H9 (cell line): ENCODE data around the gene KCNG1. TPM values are rescaled to one million over a fixed set of nuclear protein-coding genes. Genes with fewer than 3 reads are reported as not detected.
A peak's percentile ranks its signal among the peaks of the same experiment; 100 is the strongest.

Source experiments
- DNase-seq: peaks from one replicate; pipeline ENCODE4 v3.0.0-alpha.2; 2017
- H2AFZ ChIP-seq: one replicate; pipeline ENCODE4 v1.6.1; 2013; ENCODE audit warnings: mild to moderate bottlenecking, low read length, control low read depth, moderate library complexity
- H2AK5ac ChIP-seq: 2 replicates; pipeline ENCODE4 v1.6.1; 2013; ENCODE audit warnings: low read length, control low read depth, mixed read lengths; ENCODE audit not compliant: insufficient read length
- H2BK120ac ChIP-seq: one replicate; pipeline ENCODE4 v1.6.1; 2013; ENCODE audit warnings: low read depth, mild to moderate bottlenecking, low read length, control low read depth, inconsistent platforms; ENCODE audit not compliant: poor library complexity, severe bottlenecking
- H2BK12ac ChIP-seq: 2 replicates; pipeline ENCODE4 v1.6.1; 2013; ENCODE audit warnings: low read length, control low read depth, mixed read lengths, low read depth; ENCODE audit not compliant: insufficient read length
- H2BK15ac ChIP-seq: 2 replicates; pipeline ENCODE4 v1.6.1; 2013; ENCODE audit warnings: low read depth, low read length, control low read depth
- H2BK20ac ChIP-seq: one replicate; pipeline ENCODE4 v1.6.1; 2013; ENCODE audit warnings: low read depth, mild to moderate bottlenecking, low read length, control low read depth, inconsistent platforms; ENCODE audit not compliant: poor library complexity, severe bottlenecking
- H2BK5ac ChIP-seq: 2 replicates; pipeline ENCODE4 v1.6.1; 2013; ENCODE audit warnings: low read length, control low read depth, mixed read lengths; ENCODE audit not compliant: insufficient read length
- H3K14ac ChIP-seq: 2 replicates; pipeline ENCODE4 v1.6.1; 2013; ENCODE audit warnings: low read length, control low read depth; ENCODE audit not compliant: insufficient read depth
- H3K18ac ChIP-seq: 2 replicates; pipeline ENCODE4 v1.6.1; 2013; ENCODE audit warnings: low read depth, mild to moderate bottlenecking, mixed read lengths, low read length, control low read depth; ENCODE audit not compliant: insufficient read length
- H3K23ac ChIP-seq: 2 replicates; pipeline ENCODE4 v1.6.1; 2013; ENCODE audit warnings: low read length, control low read depth, mixed read lengths, low read depth; ENCODE audit not compliant: insufficient read length
- H3K23me2 ChIP-seq: 2 replicates; pipeline ENCODE4 v1.6.1; 2013; ENCODE audit warnings: low read depth, mild to moderate bottlenecking, mixed read lengths, low read length, control low read depth; ENCODE audit not compliant: insufficient read length, poor library complexity, severe bottlenecking
- H3K27ac ChIP-seq: 2 replicates; pipeline ENCODE4 v1.5.1; 2013; ENCODE audit warnings: low read length, control low read depth, mixed read lengths, low read depth; ENCODE audit not compliant: insufficient read length
- H3K27me3 ChIP-seq: 2 replicates; pipeline ENCODE4 v1.6.1; 2013; ENCODE audit warnings: low read length, control low read depth, inconsistent platforms; ENCODE audit not compliant: insufficient read depth
- H3K4ac ChIP-seq: 2 replicates; pipeline ENCODE4 v1.6.1; 2013; ENCODE audit warnings: low read depth, mild to moderate bottlenecking, control low read depth, inconsistent platforms, low read length, moderate library complexity
- H3K4me1 ChIP-seq: 2 replicates; pipeline ENCODE4 v1.6.1; 2013; ENCODE audit warnings: low read length, control low read depth, inconsistent platforms; ENCODE audit not compliant: insufficient read depth
- H3K4me2 ChIP-seq: 2 replicates; pipeline ENCODE4 v1.6.1; 2013; ENCODE audit warnings: low read length, control low read depth, mixed read lengths; ENCODE audit not compliant: insufficient read length, insufficient read depth
- H3K56ac ChIP-seq: 2 replicates; pipeline ENCODE4 v1.6.1; 2013; ENCODE audit warnings: low read depth, mild to moderate bottlenecking, mixed read lengths, low read length, control low read depth; ENCODE audit not compliant: insufficient read length
- H3K79me1 ChIP-seq: 2 replicates; pipeline ENCODE4 v1.6.1; 2013; ENCODE audit warnings: low read depth, mild to moderate bottlenecking, moderate library complexity, low read length, control low read depth, inconsistent platforms; ENCODE audit not compliant: insufficient read depth, poor library complexity, severe bottlenecking
- H3K79me2 ChIP-seq: 2 replicates; pipeline ENCODE4 v1.6.1; 2013; ENCODE audit warnings: low read length, control low read depth, inconsistent platforms; ENCODE audit not compliant: insufficient read depth
- H3K9ac ChIP-seq: 2 replicates; pipeline ENCODE4 v1.6.1; 2013; ENCODE audit warnings: low read length, control low read depth, mixed read lengths; ENCODE audit not compliant: insufficient read length; ENCODE audit errors: extremely low read depth
- H3K9me3 ChIP-seq: one replicate; pipeline ENCODE4 v1.6.1; 2013; ENCODE audit warnings: low read depth, low read length, inconsistent platforms; ENCODE audit not compliant: control insufficient read depth
- H3T11ph ChIP-seq: one replicate; pipeline ENCODE4 v1.6.1; 2013; ENCODE audit warnings: mild to moderate bottlenecking, low read length, control low read depth, inconsistent platforms
- H4K20me1 ChIP-seq: one replicate; pipeline ENCODE4 v1.6.1; 2013; ENCODE audit not compliant: control insufficient read depth, insufficient read length, insufficient read depth
- H4K5ac ChIP-seq: 2 replicates; pipeline ENCODE4 v1.6.1; 2013; ENCODE audit warnings: low read depth, mild to moderate bottlenecking, mixed read lengths, low read length, control low read depth; ENCODE audit not compliant: insufficient read length
- H4K8ac ChIP-seq: replicated peaks from 2 replicates; pipeline ENCODE4 v1.6.1; 2013; ENCODE audit warnings: low read length, control low read depth, mixed read lengths, low read depth; ENCODE audit not compliant: insufficient read length
- H4K91ac ChIP-seq: 2 replicates; pipeline ENCODE4 v1.6.1; 2013; ENCODE audit warnings: low read depth, mild to moderate bottlenecking, moderate library complexity, mixed read lengths, low read length, control low read depth; ENCODE audit not compliant: insufficient read length
- H3K27ac Mint-ChIP-seq, 3 experiments: 2 replicates in 2 of 3; 3 replicates in 1 of 3; pipeline ENCODE4 v1.8.0; 2020 to 2021; ENCODE audit warnings: mixed read lengths in 3 of 3, mild to moderate bottlenecking in 1 of 3, moderate library complexity in 1 of 3
- H3K27me3 Mint-ChIP-seq: 2 replicates; pipeline ENCODE4 v1.8.0; 2021; ENCODE audit warnings: low read depth, mild to moderate bottlenecking, moderate library complexity, mixed read lengths
- H3K36me3 Mint-ChIP-seq, 3 experiments: 2 replicates in 2 of 3; 3 replicates in 1 of 3; pipeline ENCODE4 v1.8.0; 2020 to 2021; ENCODE audit warnings: low read depth in 3 of 3, mixed read lengths in 3 of 3; ENCODE audit not compliant: insufficient read depth in 1 of 3
- H3K4me1 Mint-ChIP-seq, 2 experiments: 2 replicates each; pipeline ENCODE4 v1.8.0; 2020; ENCODE audit warnings: mixed read lengths in 2 of 2
- H3K4me3 Mint-ChIP-seq, 2 experiments: 2 replicates in 1 of 2; 3 replicates in 1 of 2; pipeline ENCODE4 v1.8.0; 2020 to 2021; ENCODE audit warnings: mild to moderate bottlenecking in 2 of 2, mixed read lengths in 2 of 2, moderate library complexity in 1 of 2
- H3K9me3 Mint-ChIP-seq, 2 experiments: 2 replicates in 1 of 2; 3 replicates in 1 of 2; pipeline ENCODE4 v1.8.0; 2020; ENCODE audit warnings: mild to moderate bottlenecking in 2 of 2, mixed read lengths in 2 of 2, moderate library complexity in 1 of 2
- WGBS: extraction: QIAGEN DNeasy Blood & Tissue Kit; methylation state at CpG from one replicate; pipeline ENCODE4 v1.1.7; 2013; ENCODE audit warnings: missing lambda C conversion rate, low lambda C conversion rate, mixed read lengths; ENCODE audit not compliant: insufficient read length; ENCODE audit errors: extremely low coverage; 5-methylcytosine and 5-hydroxymethylcytosine counted together
- total RNA-seq: library from RNA; stranded (reverse); gene quantifications from 2 replicates; pipeline ENCODE4 v1.2.1, GENCODE V29; 2021
- TF ChIP-seq, protein P1 (sequence below): fragments of 200-600 bp; sonication (generic); conservative IDR thresholded peaks from 3 replicates; pipeline ENCODE4 v1.8.0; 2021; ENCODE audit warnings: antibody characterized with exemption, mild to moderate bottlenecking

The KCNG1 gene
- total RNA-seq, 1 experiment from 2014 or later, result 13.2 TPM

DNA sequence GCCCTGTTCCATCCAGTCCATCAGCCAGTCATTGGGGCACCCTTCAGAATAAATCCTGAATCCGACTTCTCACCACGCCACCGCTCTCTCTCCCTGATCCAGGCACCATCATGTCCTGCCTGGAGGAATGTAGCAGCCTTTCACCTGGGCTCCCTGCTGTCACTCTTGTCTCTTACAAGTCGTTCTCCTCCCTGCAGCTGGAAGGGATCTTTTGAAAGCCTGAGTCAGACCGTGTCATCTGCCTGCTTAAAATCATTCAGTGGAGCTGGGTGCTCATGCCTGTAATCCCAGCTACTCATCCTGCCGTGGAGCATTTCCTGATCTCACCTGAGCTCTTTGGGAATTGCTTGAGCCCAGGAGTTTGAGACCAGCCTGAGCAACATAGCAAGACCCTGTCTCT lies 19.2 kb upstream of the KCNG1 start:
- H2AK5ac ChIP-seq, result no peak overlapping the region
- peak; percentile 50 for DNase-seq
- H3K9me3 ChIP-seq, result no peaks in the 10 kb centered on the region
- H2BK15ac ChIP-seq, result no peak overlapping the region
- no peak overlapping the region for H3K4ac ChIP-seq
- H3K9ac ChIP-seq, result no peak overlapping the region
- H4K91ac ChIP-seq, result no peak overlapping the region
- no peak overlapping the region for H3K23ac ChIP-seq
- no peak overlapping the region for H3K4me2 ChIP-seq
- Mint-ChIP-seq H3K27ac (no peak overlapping the region), H3K36me3 (no peaks in the 10 kb centered on the region; a peak in 2 of 7 replicates), H3K27me3 (peaks cover 1% of the 10 kb centered on the region; the same call in 1 of the 2 replicates), H3K4me1 (peaks cover 0 to 3% of the 10 kb centered on the region in 2 experiments; a peak in 1 of 4 replicates), H3K4me3 (no peak overlapping the region), H3K9me3 (no peaks in the 10 kb centered on the region; a peak in 2 of 5 replicates)
- H3K56ac ChIP-seq, result no peak overlapping the region
- H2BK12ac ChIP-seq, result no peak overlapping the region
- no peak overlapping the region for H4K8ac ChIP-seq
- no peaks in the 10 kb centered on the region for H3K4me1 ChIP-seq
- H3K79me1 ChIP-seq, result no peaks in the 10 kb centered on the region
- no peak overlapping the region for H3K18ac ChIP-seq
- no peak overlapping the region for H3K14ac ChIP-seq
- H3T11ph ChIP-seq, result no peak overlapping the region
- WGBS, result no CpG with 5 or more reads among the region's 6 CpGs
- H3K79me2 ChIP-seq, result no peaks in the 10 kb centered on the region
- H2BK20ac ChIP-seq, result no peak overlapping the region
- no peaks in the 10 kb centered on the region for H3K27me3 ChIP-seq
- no peak overlapping the region for H2AFZ ChIP-seq
- H3K27ac ChIP-seq, result no peak overlapping the region
- no peak overlapping the region for H4K5ac ChIP-seq
- TF ChIP-seq, protein P1, sequence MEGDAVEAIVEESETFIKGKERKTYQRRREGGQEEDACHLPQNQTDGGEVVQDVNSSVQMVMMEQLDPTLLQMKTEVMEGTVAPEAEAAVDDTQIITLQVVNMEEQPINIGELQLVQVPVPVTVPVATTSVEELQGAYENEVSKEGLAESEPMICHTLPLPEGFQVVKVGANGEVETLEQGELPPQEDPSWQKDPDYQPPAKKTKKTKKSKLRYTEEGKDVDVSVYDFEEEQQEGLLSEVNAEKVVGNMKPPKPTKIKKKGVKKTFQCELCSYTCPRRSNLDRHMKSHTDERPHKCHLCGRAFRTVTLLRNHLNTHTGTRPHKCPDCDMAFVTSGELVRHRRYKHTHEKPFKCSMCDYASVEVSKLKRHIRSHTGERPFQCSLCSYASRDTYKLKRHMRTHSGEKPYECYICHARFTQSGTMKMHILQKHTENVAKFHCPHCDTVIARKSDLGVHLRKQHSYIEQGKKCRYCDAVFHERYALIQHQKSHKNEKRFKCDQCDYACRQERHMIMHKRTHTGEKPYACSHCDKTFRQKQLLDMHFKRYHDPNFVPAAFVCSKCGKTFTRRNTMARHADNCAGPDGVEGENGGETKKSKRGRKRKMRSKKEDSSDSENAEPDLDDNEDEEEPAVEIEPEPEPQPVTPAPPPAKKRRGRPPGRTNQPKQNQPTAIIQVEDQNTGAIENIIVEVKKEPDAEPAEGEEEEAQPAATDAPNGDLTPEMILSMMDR, result no peak
- H2BK5ac ChIP-seq, result no peak overlapping the region
- no peaks in the 10 kb centered on the region for H4K20me1 ChIP-seq
- H2BK120ac ChIP-seq, result no peak overlapping the region
- H3K23me2 ChIP-seq, result no peaks in the 10 kb centered on the region
